KMS-11 (cell line): Measurements from ENCODE around the gene R3HDM2.

Experiments
- H2AFZ ChIP-seq: fragments of 200-600 bp; sonication (generic); 2 replicates; pipeline ENCODE4 v1.6.1; 2016; ENCODE audit warnings: antibody characterized with exemption, mixed run types, low read depth
- H3K27ac ChIP-seq: fragments of 200-600 bp; sonication (generic); 2 replicates; pipeline ENCODE4 v1.6.1; 2016; ENCODE audit warnings: mild to moderate bottlenecking, mixed run types
- H3K27me3 ChIP-seq: fragments of 200-600 bp; sonication (generic); 2 replicates; pipeline ENCODE4 v1.6.1; 2017; ENCODE audit warnings: mild to moderate bottlenecking, low read depth, mixed run types, moderate library complexity; ENCODE audit not compliant: insufficient read depth
- H3K36me3 ChIP-seq: fragments of 200-600 bp; sonication (generic); 2 replicates; pipeline ENCODE4 v1.6.1; 2017; ENCODE audit warnings: mild to moderate bottlenecking, mixed run types; ENCODE audit not compliant: insufficient read depth
- H3K4me1 ChIP-seq: fragments of 200-600 bp; sonication (generic); 2 replicates; pipeline ENCODE4 v1.6.1; 2016; ENCODE audit warnings: mild to moderate bottlenecking, low read depth, mixed run types; ENCODE audit not compliant: poor library complexity, severe bottlenecking
- H3K4me2 ChIP-seq: fragments of 200-600 bp; sonication (generic); 2 replicates; pipeline ENCODE4 v1.7.0; 2016; ENCODE audit warnings: mild to moderate bottlenecking, mixed run types
- H3K4me3 ChIP-seq: fragments of 200-600 bp; sonication (generic); IDR thresholded peaks from 2 replicates; pipeline ENCODE4 v1.6.1; 2017; ENCODE audit warnings: low read depth, low read length, mixed read lengths; ENCODE audit not compliant: insufficient read depth
- H3K79me2 ChIP-seq: fragments of 200-600 bp; sonication (generic); 2 replicates; pipeline ENCODE4 v1.6.1; 2016; ENCODE audit warnings: low read depth, mixed run types; ENCODE audit not compliant: insufficient read depth
- H3K9ac ChIP-seq: fragments of 200-600 bp; sonication (generic); 2 replicates; pipeline ENCODE4 v1.6.1; 2016; ENCODE audit warnings: mild to moderate bottlenecking, mixed run types
- H4K20me1 ChIP-seq: fragments of 200-600 bp; sonication (generic); 2 replicates; pipeline ENCODE4 v1.6.1; 2016; ENCODE audit warnings: mild to moderate bottlenecking, mixed run types; ENCODE audit not compliant: insufficient read depth
- CTCF ChIP-seq: fragments of 200-600 bp; sonication (generic); conservative IDR thresholded peaks from 2 replicates; pipeline ENCODE4 v1.6.1; 2017; ENCODE audit warnings: low read depth, mild to moderate bottlenecking, antibody characterized with exemption, low read length, moderate library complexity, mixed read lengths

Gene R3HDM2

GRCh38 chr12:57204454-57204853 is 226.4 kb downstream of the R3HDM2 start:
- Histone ChIP-seq H3K4me2 (no peak overlapping the region), H4K20me1 (no peaks in the 10 kb centered on the region), H2AFZ (no peak overlapping the region), H3K9ac (no peak overlapping the region), H3K27me3 (peaks cover 50% of the 10 kb centered on the region; the same call in 1 of the 2 replicates), H3K4me3 (no peak overlapping the region), H3K79me2 (no peaks in the 10 kb centered on the region), H3K36me3 (no peaks in the 10 kb centered on the region), H3K4me1 (no peaks in the 10 kb centered on the region), H3K27ac (no peak overlapping the region)
- no peak for TF ChIP-seq CTCF

DNA sequence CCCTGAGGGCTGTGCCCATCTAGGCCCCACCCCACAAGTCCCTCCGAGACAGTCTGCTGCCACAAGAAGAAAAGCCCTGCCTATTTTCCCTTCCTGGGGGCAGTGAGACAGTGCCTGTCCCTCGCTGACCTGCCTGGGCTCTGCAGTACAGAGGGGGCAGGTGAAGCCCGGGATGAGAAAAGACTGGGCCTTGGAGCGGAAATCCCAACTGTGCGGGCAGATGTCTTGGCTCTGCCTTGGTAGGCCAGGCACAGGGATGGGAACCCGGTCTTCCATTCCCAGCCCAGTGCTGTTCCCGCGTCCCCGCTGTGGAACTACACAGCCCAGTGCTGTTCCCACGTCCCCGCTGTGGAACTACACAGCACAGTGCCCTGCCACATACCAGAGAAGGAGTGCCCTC is 227.1 kb downstream of the R3HDM2 start:
- Histone ChIP-seq H3K27me3 (peaks cover 53% of the 10 kb centered on the region; the same call in 1 of the 2 replicates), H3K27ac (no peak overlapping the region), H3K4me3 (no peak overlapping the region), H3K4me1 (no peaks in the 10 kb centered on the region), H3K9ac (no peak overlapping the region), H2AFZ (no peak overlapping the region), H4K20me1 (no peaks in the 10 kb centered on the region), H3K79me2 (no peaks in the 10 kb centered on the region), H3K36me3 (no peaks in the 10 kb centered on the region), H3K4me2 (no peak overlapping the region)
- TF ChIP-seq CTCF = no peak
